ENCODE measurements around the gene SUMO3. TPM values are rescaled to one million over a fixed set of nuclear protein-coding genes. Genes with fewer than 3 reads are reported as not detected.

SUMO3 gene
- polyA plus RNA-seq, 1 donor (not counting 4 experiments of a cell fraction or from before 2014, with no cell fraction given), result 115 TPM

- Histone ChIP-seq H3K27me3 (ENCODE audit: control insufficient read depth, extremely low read depth, insufficient read depth, low read length) (no peaks in the 10 kb centered on the region), H3K9ac (ENCODE audit: control insufficient read depth, extremely low read depth, insufficient read depth, low read length) (no peak overlapping the region)
- FAIRE-seq, result no peak
Measured at GRCh38 chr21:44790368-44790767, 27.5 kb downstream of the SUMO3 start.

GRCh38 chr21:44789880-44790279, 28.0 kb downstream of the SUMO3 start:
- FAIRE-seq, result no peak
- H3K79me2 ChIP-seq (ENCODE audit: control insufficient read depth, insufficient read depth, low read length), result peaks cover 80% of the 10 kb centered on the region
- H4K20me1 ChIP-seq (ENCODE audit: control insufficient read depth, extremely low read depth, insufficient read depth, low read length), result peaks cover 8% of the 10 kb centered on the region

More at GRCh38 chr21:44790368-44790767, 27.5 kb downstream of the SUMO3 start:
- no peak overlapping the region for H3K4me3 ChIP-seq (ENCODE audit: control insufficient read depth in 2 of 3, extremely low read depth in 1 of 3, insufficient read depth in 2 of 3, low read depth in 1 of 3, low read length in 3 of 3)
- H3K79me2 ChIP-seq (ENCODE audit: control insufficient read depth, insufficient read depth, low read length), result peaks cover 81% of the 10 kb centered on the region
- H3K9me1 ChIP-seq (ENCODE audit: control insufficient read depth, extremely low read depth, insufficient read depth, low read length), result no peaks in the 10 kb centered on the region
- no peak overlapping the region for H2AFZ ChIP-seq (ENCODE audit: control insufficient read depth, low read length)
- peaks cover 6 to 14% of the 10 kb centered on the region in 2 experiments for H3K36me3 ChIP-seq (ENCODE audit: control insufficient read depth in 2 of 2, extremely low read depth in 1 of 2, insufficient read depth in 2 of 2, low read length in 2 of 2)
- H3K4me1 ChIP-seq (ENCODE audit: control insufficient read depth, extremely low read depth, insufficient read depth, low read length), result peaks cover 16% of the 10 kb centered on the region
- dilution Hi-C loops (cut with MboI; ENCODE audit: extremely low pct_ligation_motif_present, low sequenced_read_pairs), result no loop called here
- no peak overlapping the region for H3K27ac ChIP-seq (ENCODE audit: control insufficient read depth, insufficient read depth, low read length)
- peaks cover 8% of the 10 kb centered on the region for H4K20me1 ChIP-seq (ENCODE audit: control insufficient read depth, extremely low read depth, insufficient read depth, low read length)
- H3K9me3 ChIP-seq (ENCODE audit: control insufficient read depth, low read depth, low read length), result no peaks in the 10 kb centered on the region
- no peak for DNase-seq (ENCODE audit: low read depth, low spot score)
- H3K4me2 ChIP-seq (ENCODE audit: control insufficient read depth, extremely low read depth, insufficient read depth, low read depth, low read length), result no peak overlapping the region
- TF ChIP-seq EZH2 (IDR thresholded peaks at IDR 0.05; ENCODE audit: low read length) (no peak), CTCF (optimal IDR thresholded peaks at IDR 0.05 in 1 of 3, IDR thresholded peaks at IDR 0.05 in 1 of 3, conservative IDR thresholded peaks at IDR 0.05 in 1 of 3; ENCODE audit: extremely low read depth in 1 of 3, insufficient read depth in 2 of 3, low read length in 3 of 3) (no peak)

More at GRCh38 chr21:44789880-44790279, 28.0 kb downstream of the SUMO3 start:
- Histone ChIP-seq H3K27me3 (ENCODE audit: control insufficient read depth, extremely low read depth, insufficient read depth, low read length) (no peaks in the 10 kb centered on the region), H3K9me3 (ENCODE audit: control insufficient read depth, low read depth, low read length) (no peaks in the 10 kb centered on the region), H3K27ac (ENCODE audit: control insufficient read depth, insufficient read depth, low read length) (no peak overlapping the region), H3K36me3 (ENCODE audit: control insufficient read depth in 2 of 2, extremely low read depth in 1 of 2, insufficient read depth in 2 of 2, low read length in 2 of 2) (peaks cover 9 to 17% of the 10 kb centered on the region in 2 experiments), H3K4me1 (ENCODE audit: control insufficient read depth, extremely low read depth, insufficient read depth, low read length) (peaks cover 16% of the 10 kb centered on the region), H2AFZ (ENCODE audit: control insufficient read depth, low read length) (no peak overlapping the region), H3K4me3 (ENCODE audit: control insufficient read depth in 2 of 3, extremely low read depth in 1 of 3, insufficient read depth in 2 of 3, low read depth in 1 of 3, low read length in 3 of 3) (no peak overlapping the region), H3K9me1 (ENCODE audit: control insufficient read depth, extremely low read depth, insufficient read depth, low read length) (no peaks in the 10 kb centered on the region), H3K9ac (ENCODE audit: control insufficient read depth, extremely low read depth, insufficient read depth, low read length) (no peak overlapping the region), H3K4me2 (ENCODE audit: control insufficient read depth, extremely low read depth, insufficient read depth, low read depth, low read length) (no peak overlapping the region)
- dilution Hi-C loops (cut with MboI; ENCODE audit: extremely low pct_ligation_motif_present, low sequenced_read_pairs), result no loop called here
- TF ChIP-seq EZH2 (IDR thresholded peaks at IDR 0.05; ENCODE audit: low read length), result no peak
- no peak for TF ChIP-seq CTCF (optimal IDR thresholded peaks at IDR 0.05 in 1 of 3, IDR thresholded peaks at IDR 0.05 in 1 of 3, conservative IDR thresholded peaks at IDR 0.05 in 1 of 3; ENCODE audit: extremely low read depth in 1 of 3, insufficient read depth in 2 of 3, low read length in 3 of 3)
- no peak for DNase-seq (ENCODE audit: low read depth, low spot score)
